HG02852 (cell line): ENCODE measurements around the gene IFFO2.

Experiments
- ATAC-seq: cut with Tn5 transposase; IDR thresholded peaks from one replicate; pipeline ENCODE4 v1.9.1; 2021; ENCODE audit warnings: mild to moderate bottlenecking, moderate library complexity; ENCODE audit not compliant: unreplicated experiment

Gene IFFO2

DNA sequence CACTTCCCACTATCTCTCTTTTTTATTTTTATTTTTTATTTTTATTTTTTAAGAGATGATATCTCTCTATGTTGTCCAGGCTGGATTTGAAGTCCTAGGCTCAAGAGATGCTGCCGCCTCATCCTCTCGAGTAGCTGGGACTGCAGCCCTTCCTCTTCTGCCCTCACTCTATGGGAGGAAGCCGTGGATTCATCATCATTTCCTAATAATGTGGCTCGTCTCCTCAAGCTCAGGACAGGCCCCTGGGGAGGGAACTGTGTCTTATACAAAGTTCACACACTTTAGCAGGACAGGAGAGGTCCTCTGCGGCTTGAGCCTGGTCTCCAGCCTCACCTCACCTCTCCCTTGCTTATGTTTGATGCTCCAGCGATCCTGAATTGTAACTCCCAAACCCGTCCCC is 16.5 kb upstream of the IFFO2 start:
- ATAC-seq: no peak

DNA sequence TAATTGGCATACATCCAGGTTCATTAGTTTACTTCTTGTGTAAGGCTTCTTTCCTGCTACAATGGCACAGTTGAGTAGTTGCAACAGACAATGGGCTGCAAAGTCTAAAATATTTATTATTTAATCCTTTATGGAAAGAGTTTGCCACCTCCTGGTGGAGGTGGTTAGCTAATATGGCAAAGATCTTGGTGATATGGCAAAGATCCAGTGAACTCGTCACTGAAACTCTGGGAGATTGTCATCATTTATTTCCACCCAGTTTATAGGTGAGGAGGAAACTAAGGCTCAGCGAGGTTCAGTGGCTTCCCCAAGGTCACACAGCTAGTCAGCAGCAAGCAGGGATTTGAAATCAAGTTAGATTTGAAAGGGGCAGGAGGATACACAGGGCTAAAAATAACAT is 16.1 kb upstream of the IFFO2 start:
- no peak for ATAC-seq

DNA sequence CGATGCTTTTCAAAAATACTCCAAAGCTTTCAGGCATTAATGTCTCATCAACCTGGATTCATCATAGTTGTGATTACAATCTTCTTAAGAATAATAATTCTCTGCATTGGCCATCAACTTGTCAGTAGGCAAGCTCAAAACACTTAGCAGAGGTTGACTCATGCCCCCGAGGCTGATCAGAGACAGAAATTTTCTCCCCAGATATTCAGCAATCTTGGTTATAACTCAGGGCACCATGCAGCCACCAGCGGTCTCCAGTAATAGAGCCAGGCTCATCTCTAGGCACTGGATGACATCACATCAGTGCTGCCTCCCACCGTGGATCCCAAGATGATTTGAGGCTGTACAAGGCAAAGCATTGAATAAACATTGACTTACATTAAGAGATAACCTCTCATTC is 14.3 kb upstream of the IFFO2 start:
- no peak for ATAC-seq

DNA sequence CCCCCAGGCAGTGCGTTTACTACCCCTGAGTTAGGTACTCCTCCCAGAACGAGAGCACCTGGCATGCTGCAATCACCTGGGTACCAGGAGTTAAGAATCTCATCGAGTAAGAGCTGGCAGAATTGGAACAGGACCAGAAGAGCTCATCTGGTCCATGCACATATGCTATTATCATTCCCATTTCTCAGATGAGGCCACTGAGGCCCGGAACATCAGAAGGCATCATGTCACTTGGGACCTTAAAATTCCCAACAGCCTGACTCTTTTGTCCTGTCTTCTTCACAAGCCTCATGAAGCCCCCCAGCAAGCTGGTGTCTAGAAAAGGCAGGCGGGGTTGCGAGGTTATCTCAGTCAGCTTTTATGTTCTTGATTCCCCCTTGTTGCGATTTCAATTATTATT is 13.9 kb upstream of the IFFO2 start:
- no peak for ATAC-seq

DNA sequence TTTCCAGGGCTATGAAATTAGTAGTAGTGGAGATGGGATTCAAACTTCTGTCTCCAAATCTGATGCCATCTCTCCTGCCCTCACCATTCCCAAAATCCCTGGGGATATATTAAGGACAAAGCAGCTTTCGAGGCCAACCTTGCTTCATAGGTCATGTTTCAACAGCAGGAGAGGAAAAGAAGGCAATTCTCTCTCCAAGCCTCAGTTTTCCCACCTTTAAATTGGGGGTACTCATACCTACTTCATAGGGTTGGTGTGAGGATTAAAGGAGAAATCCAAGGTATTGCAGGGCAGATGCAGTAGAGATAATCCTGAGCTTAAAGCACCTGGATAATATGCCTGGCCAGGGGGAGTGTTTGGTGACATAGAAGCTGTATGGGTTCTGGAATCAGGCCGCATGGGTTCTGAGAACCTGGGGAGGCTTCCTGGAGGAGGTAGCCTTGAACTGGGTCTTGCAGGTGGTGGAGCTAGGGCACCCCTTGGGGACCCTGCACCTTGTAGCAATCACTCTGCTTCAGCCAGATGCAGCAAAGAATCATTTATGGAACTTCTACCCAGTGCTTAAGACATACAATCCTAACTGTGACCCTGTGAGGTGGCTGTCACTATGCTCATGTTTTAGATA is 10.7 kb upstream of the IFFO2 start:
- no peak for ATAC-seq

DNA sequence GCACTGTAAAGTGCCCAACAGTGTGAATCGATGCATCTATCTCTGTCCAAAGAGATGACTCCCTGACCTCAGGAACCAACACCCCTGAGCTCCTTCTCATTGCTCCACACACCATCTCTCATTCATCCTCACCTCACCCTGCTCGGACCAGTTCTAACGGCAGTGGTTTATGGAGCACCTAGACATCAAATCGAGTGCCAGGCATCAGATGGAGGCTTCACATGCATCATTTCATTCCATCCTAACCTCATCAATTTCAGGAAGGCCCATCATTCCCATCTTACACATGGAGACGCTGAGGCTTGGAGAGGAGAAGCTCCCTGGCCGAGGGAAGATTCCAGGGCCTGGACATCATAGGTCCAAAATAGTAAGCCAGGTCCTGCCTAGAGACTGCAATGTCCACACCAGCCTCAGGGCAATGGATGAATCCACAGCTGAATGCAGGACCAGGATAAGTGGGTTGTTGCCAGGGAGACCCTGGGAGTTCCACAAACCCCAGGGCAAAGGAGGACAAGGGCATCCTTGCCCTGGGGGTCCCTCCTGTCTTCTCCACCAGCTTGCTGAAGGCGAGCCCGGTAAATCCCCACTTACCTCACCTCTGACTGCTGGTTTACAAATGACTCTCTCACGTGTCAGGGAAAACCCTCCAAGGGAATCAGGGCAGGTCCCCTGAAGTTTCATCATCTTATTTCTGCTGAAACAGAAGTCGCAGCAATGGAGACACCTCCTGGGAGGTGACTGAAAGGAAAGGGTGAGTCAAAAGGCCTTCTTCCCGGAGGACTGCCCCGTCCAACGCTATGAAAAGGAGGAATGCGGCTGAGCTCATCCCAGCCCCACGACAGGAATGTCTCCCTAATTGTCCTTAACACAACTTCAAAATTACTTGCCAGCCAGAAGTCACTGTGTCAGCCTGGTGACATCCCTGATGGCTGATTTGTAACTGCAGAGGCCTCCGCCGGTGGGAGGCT is 9.0 kb upstream of the IFFO2 start:
- no peak for ATAC-seq

DNA sequence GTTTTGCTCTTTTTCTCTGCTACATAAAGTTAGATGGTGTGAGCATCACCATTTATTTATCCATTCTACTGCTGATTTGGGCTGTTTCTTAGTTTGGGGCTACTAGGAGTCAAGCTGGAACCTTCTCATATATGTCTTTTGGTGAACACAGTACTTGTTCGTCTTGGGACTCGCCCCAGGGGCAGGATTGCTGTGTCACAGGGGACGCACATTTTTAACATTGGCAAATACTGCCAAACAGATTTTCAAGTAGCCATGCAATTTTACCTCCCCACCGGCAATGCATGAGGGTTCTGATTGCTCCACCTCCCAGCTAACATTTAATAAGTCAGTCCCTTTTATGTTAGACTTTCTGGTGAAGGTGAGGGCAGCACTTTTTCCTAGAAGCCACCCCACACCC is 7.5 kb upstream of the IFFO2 start:
- ATAC-seq: no peak

DNA sequence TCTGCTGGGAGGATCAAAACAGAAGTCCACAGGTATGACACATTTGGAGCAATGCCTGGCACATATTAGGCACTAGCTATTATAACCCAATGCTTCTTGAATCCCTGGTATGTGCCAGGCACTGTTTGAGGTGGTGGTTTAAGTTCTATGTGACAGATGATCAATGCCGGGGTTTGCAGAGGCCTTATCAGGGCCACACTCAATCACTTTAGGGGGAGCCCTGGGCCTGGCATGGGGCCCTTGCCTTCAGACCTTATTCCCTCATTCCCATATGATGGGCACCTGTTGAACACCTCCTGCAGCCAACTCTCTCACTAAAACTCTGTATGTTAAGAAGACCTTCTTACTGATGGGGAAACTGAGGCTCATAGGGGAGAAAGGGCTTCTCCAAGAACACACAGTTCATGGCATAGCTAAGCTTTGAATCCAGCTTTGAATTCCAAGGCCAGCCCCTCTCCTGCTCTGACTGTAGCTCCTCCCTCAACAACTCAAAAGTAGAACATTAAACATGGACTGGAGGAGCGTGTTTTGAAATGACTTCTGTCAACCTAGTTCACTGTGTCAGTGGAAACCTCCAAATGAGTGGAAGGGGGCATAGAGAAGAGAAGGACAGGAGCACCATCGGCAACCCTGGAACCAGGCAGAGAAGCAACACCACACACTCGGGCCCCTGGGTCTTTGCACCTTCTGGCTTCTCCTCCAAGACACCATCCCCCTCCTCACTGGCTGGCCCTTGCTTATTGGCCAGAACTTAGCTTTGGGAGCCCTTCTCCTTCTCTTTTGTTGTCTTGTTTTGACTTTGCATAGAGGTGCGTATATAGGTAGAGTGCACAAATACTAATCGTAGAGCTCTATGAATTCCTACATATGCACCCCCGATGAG is 6.6 kb upstream of the IFFO2 start:
- no peak for ATAC-seq

DNA sequence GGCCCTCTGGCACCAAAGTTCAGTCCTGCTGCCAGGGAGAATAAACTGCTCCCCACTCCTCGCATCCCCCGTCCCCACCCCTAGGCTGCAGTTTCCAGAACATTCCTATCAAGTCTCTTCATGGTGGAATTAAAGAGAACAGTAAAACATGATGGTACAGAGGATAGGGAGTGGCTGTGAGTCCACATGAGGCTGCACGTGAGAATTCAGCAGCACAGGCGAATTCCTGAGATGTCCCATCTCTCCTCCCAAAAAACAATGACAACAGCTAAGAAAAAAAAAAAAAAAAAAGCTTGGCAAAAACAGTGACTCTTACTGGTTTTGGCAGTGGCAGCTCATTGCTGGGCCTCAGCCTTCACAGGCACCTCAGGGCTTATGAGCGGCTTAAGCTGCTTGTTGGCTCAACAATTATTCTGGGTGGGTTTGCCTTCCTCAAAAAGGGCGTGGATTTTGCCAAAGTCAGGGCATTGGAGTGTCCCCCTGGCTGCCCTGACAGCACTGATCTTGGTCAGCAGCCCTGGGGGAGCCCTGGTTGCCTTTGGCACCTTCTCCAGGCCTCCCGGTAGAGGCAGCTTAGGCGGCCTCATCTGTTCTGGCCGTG is 5.7 kb upstream of the IFFO2 start:
- ATAC-seq: no peak

DNA sequence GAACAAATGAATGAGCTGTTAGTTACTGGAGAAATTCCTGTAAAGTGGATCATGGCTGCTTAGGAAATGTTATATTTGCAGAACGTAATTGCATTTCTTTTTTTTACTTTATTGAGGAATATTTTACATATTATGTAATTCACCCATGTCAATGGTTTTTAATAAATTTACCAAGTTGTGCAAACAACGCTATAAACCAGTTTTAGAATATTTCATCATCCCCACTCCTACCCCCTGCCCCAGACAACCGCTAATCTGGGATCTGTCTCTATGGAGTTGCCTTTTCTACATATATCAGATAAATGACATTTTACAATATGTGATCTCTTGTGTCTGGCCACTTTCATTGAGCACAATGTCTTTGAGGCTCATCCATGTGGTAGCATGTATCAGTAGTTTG is 4.3 kb upstream of the IFFO2 start:
- ATAC-seq: no peak

DNA sequence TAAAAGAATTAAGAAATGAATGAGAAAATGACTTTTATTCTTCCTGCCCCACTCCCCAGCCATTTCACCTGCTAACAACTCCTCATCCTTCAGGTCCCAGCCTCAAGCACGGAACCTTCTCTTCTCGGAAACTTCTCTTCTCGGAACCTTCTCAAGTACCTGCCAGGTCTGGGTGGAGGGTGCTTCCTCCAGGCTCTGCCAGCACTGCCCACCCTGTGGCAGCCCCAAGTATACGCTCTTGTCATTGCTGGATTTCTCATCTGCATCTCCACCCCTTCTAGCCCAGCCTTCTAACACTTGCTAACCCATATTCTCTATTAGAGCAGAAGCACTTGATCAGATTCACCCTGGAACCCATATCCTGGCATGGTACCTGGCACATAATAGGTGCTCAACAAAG is 3.9 kb upstream of the IFFO2 start:
- ATAC-seq: no peak

DNA sequence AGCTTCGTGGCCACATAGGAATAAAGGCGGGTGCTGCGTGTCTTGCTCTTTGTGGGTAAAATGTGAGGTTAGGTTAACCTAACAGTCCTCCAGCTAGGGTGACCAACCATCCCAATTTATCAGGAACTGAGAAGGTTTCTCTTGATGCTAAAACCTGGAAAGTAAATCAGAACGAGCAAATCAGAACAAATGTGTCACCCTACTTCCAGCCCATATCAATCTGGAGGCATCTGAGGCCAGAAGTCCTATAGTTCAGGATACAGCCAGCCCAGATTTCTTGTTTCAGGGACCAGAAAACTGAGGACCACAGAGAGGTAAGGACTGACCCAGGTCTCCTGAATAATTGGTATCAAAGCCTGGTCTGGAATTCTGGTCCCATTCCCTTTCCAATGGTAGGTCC is 3.1 kb upstream of the IFFO2 start:
- no peak for ATAC-seq

DNA sequence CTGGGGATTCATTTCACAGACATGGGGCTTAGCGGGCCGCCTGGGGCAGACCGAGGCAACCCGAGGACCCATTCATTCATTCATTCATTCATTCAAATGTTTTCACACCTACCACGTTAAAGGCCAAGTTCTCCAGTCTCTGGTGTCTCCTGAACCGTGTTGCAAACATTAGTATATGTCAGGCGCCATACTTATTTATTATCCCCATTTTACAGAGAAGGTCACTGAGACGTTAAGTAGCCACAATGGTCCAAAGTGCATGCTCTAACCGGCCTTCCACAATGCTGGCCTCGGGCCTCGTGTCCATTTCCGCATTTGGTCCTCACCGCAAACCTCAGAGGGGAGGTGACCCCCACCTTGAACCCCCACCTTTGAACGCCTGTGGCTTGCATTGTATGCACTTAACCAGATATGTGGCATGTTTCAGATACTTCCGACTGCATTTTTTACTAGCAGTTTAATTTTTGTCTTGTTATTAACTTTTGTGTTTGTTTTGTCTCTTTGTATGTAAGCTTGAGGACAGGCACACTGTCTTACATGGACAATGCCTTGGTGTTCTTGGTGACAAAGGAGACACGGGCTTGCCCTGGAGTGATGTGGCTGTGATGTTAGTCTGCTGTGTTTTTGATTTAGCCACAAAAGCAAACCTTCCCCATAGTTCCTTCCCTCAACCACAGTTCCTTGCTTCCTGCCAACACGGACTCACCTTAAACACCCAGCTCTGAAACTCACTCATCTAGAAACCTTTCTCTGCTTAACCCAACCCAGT is 1.2 kb upstream of the IFFO2 start:
- ATAC-seq: no peak

DNA sequence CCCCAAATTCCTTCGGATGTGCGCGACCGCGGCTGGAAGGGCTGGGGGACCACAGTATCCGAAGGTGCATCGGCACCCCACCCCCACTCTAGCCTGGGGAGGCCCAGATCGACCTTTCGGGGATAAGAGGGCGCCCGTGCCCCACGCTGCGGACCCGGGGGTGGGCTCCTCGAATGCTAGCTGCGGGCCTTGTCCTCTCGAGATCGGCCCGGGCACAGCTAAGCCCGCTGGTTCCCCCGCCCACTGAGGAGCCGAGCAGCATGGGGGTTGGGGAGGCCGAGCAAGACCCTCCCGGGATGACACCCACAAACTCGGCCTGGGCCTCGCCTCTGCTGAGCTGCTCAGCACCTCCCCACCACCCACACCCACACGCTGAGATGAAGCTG is 653 bp upstream of the IFFO2 start:
- ATAC-seq: no peak

DNA sequence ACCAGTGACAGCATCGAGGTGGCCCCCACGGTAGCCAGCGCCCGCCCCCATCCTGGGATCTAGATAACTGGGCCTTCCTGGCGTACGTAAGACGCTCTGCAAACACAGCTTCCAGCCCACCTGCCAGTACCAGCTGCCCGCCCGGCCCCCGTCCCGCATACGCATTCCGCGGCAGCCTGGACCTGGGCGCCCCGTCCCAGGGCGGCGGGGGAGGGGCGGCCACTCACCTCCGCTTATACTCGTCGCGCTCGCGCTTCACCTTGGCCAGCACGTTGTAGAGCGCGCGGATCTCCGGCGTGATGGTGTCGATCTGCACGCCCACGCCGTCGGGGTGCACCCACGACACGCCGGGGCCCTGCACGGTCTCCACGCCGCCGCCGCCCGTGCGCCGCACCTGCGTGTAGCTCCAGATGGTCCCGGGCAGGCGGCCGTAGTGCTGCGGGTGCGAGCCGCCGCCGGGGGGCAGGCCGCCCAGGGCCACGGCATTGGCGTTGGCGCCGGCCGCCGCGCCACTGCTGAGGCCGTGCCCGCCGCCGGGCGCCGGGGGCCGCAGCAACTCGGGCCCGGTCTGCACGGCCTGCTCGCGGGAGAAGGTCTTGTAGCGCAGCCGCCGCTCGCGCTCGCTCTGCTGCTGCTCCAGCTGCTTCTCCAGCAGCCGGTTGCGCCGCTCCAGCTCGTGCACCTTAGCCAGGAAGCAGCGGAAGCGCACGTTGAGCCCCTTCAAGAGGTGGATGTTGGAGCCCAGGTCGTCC is 859 bp downstream of the IFFO2 start:
- ATAC-seq: peak; percentile 13

DNA sequence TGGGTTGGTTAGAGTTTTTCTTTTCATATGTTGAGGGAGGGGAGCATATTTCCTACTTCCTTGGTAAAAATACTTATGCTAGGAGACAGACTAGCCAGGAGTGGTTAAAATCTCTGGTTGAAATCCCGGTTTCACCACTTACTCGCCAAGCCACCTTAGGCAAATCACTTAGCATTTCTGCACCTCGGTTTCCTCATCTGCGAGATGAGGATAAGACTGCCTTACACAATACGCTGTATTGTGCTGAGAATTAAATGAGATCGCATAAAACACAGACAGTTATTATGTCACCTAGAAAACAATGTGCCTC is 1.4 kb downstream of the IFFO2 start:
- ATAC-seq: no peak

DNA sequence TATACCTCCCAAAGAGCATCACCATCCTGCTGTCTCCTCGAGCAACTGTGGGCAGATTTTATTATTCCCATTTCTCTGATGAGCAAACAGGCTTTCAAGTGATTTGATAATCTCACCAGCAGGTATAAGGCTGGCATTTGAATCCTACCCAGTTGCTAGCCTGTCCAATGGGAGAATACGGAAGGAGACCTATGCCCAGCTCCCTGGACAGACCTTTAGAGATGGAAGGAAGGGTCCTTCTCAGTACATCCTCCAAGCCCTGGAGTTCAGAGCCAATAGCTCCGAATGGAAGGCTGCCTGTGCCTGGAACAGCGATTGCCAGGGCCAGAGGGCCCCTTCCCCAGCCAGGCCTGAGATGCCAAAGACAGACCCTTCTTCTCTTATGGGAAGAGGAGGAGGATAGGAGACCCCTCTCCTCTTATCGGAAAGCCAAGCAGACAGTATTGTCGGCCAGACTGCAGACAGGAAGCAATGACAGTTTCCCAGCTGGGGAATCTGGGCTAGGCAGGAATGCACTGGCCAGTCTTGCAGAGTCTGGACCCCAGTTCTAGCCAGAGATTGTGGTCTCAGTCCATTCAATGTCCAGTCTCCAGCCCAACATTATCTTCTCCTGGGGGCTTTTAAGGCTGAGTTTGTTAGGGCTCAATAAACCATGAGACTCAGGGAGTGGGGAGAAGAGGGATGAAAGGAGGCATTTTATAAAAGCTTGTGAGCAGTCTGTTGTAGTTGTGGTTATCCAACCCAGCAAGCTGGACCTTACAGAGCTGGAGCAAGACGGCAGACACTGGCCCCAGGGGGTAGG is 2.0 kb downstream of the IFFO2 start:
- no peak for ATAC-seq

DNA sequence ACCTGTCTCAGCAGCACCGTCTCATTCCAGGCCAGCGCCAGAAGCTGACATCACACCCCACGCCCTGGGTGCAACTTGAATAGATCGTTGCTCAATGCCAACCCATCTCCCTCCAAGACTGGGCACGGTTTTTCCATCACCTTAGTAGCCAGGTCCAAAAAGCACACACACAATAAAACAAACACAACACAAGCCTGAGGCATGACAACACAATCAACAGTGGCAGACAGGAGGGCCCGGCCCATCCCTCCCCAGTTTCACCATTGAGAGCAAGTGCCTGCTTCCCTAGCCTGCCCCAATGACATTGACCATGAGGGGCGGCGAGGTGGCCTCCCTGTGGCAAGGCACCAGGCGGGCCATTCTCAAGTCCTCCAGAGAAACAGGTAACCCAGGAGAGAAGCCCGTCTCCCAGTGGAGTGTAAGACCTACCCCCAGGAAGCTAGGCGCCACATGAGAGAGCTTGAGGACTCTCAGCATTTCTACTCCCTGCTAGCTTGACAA is 2.7 kb downstream of the IFFO2 start:
- ATAC-seq: no peak
